ENCODE data around the gene SMYD3.
"Not testable (repeated sequence)": the region's sequence is repeated elsewhere in the genome, so short reads cannot be mapped to it uniquely, and the experiment has no call there.

The SMYD3 gene

GRCh38 chr1:245856944-245857531 lies 650.0 kb downstream of the SMYD3 start:
- DNase-seq: no peak

GRCh38 chr1:245855846-245856730 lies 651.0 kb downstream of the SMYD3 start:
- DNase-seq: no peak

GRCh38 chr1:245853291-245853690 lies 653.8 kb downstream of the SMYD3 start:
- DNase-seq: no peak

- DNase-seq: no peak
Observed at GRCh38 chr1:245843101-245843500, 664.0 kb downstream of the SMYD3 start.

GRCh38 chr1:245842106-245842505 lies 665.0 kb downstream of the SMYD3 start:
- no peak for DNase-seq

GRCh38 chr1:245840971-245841370 lies 666.1 kb downstream of the SMYD3 start:
- DNase-seq: no peak

- no peak for DNase-seq
Observed at GRCh38 chr1:245837718-245838117, 669.4 kb downstream of the SMYD3 start.

- DNase-seq: no peak
Observed at GRCh38 chr1:245835386-245835785, 671.7 kb downstream of the SMYD3 start.

GRCh38 chr1:245834002-245834401 lies 673.1 kb downstream of the SMYD3 start:
- DNase-seq: no peak

- DNase-seq: no peak
Observed at GRCh38 chr1:245832771-245833527, 674.1 kb downstream of the SMYD3 start.

- no peak for DNase-seq
Observed at GRCh38 chr1:245831518-245831917, 675.6 kb downstream of the SMYD3 start.

GRCh38 chr1:245829826-245830225 lies 677.3 kb downstream of the SMYD3 start:
- DNase-seq: no peak

- no peak for DNase-seq
Observed at GRCh38 chr1:245829194-245829593, 677.9 kb downstream of the SMYD3 start.

- DNase-seq: no peak
Observed at GRCh38 chr1:245827301-245827700, 679.8 kb downstream of the SMYD3 start.

- no peak for DNase-seq
Observed at GRCh38 chr1:245825128-245825901, 681.8 kb downstream of the SMYD3 start.

GRCh38 chr1:245823408-245824147 lies 683.5 kb downstream of the SMYD3 start:
- DNase-seq: no peak

- no peak for DNase-seq
Observed at GRCh38 chr1:245822996-245823395, 684.1 kb downstream of the SMYD3 start.

GRCh38 chr1:245818363-245818762 lies 688.7 kb downstream of the SMYD3 start:
- not testable (repeated sequence) for DNase-seq

- not testable (repeated sequence) for DNase-seq
Observed at GRCh38 chr1:245816496-245816895, 690.6 kb downstream of the SMYD3 start.

GRCh38 chr1:245814651-245815050 lies 692.4 kb downstream of the SMYD3 start:
- no peak for DNase-seq

- no peak for DNase-seq
Observed at GRCh38 chr1:245812278-245812677, 694.8 kb downstream of the SMYD3 start.

GRCh38 chr1:245810789-245811337 lies 696.2 kb downstream of the SMYD3 start:
- DNase-seq: peak; percentile 45
